ENCODE results near the gene EFHD2. TPM values are rescaled to one million over a fixed set of nuclear protein-coding genes. Genes with fewer than 3 reads are reported as not detected.

Gene EFHD2
- total and polyA plus RNA-seq, 2 of the 8 experiments (the other 6 are each of a cell fraction or from before 2014, with no cell fraction given) = 24.4 to 25.1 TPM

DNA sequence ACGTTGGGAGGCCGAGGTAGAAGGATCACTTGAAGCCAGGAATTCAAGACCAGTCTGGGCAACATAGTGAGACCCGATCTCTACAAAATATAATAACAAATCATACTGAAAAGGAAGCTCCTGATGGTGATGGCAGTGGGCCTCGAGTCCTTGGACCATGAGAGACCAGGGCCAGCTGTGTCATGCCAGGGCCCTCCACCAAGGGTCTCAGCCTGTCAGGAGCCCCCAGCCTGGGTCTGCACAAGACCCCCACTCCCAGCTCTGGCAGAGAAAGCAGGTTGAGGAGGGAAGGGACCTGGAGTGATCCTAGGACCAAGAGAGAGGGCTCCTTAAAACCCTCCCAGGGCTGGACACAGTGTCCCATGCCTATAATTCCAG is 21.9 kb downstream of the EFHD2 start:
- no peaks in the 10 kb centered on the region for H3K79me2 ChIP-seq (ENCODE audit: control insufficient read depth in 1 of 2, insufficient read depth in 2 of 2, low read length in 2 of 2)
- no peaks in the 10 kb centered on the region; a peak in 1 of 7 replicates for H3K27me3 ChIP-seq (replicated peaks in 1 of 4; ENCODE audit: control insufficient read depth in 3 of 4, extremely low read depth in 1 of 4, insufficient read depth in 3 of 4, low read length in 3 of 4)
- no peak overlapping the region for H3K4ac ChIP-seq (replicated peaks; ENCODE audit: insufficient read length, low read depth, low read length)
- no peak overlapping the region for H4K5ac ChIP-seq (ENCODE audit: insufficient read length, low read depth, low read length)
- POLR2A ChIA-PET (ENCODE audit: partially characterized antibody) = interaction anchor here (1.0 to 1.4 kb wide), 2 partner anchors 103 to 108 kb away, joined by 3 to 4 read pairs; no protein-coding TSS in a partner anchor
- H2AFZ ChIP-seq (ENCODE audit: low read length) = no peak overlapping the region
- H2BK20ac ChIP-seq (ENCODE audit: low read length) = no peak overlapping the region
- DNase-seq (ENCODE audit: low read depth in 1 of 2, low spot score in 2 of 2) = no peak
- no peak overlapping the region for H3K4me3 ChIP-seq (ENCODE audit: extremely low read depth in 1 of 4, insufficient read depth in 2 of 4, low read depth in 3 of 4, low read length in 4 of 4)
- H2BK120ac ChIP-seq (replicated peaks; ENCODE audit: low read depth, low read length) = no peak overlapping the region
- no peak overlapping the region for H2BK12ac ChIP-seq (ENCODE audit: low read depth, low read length)
- WGBS, 2 experiments (ENCODE audit: extremely low coverage in 1 of 2, insufficient coverage in 1 of 2, insufficient read length in 1 of 2, insufficient replicate concordance in 2 of 2, low coverage in 1 of 2, low lambda C conversion rate in 2 of 2, missing lambda C conversion rate in 1 of 2) = 78% methylated on average over 4 of the region's 4 CpGs; no CpG with 5 or more reads in 1 of the 2 experiments
- no peak overlapping the region for H4K91ac ChIP-seq (replicated peaks; ENCODE audit: insufficient read length, low read length)
- no peak for FAIRE-seq
- no peak overlapping the region for H3K27ac ChIP-seq (ENCODE audit: low read depth, low read length)
- H2BK15ac ChIP-seq (ENCODE audit: low read length) = 0 out of 2 replicates have a peak overlapping the region, but pooled peaks have one; percentile 81
- H3K9me3 ChIP-seq (ENCODE audit: insufficient read depth in 2 of 2, low read depth in 1 of 2, low read length in 1 of 2) = no peaks in the 10 kb centered on the region
- no peaks in the 10 kb centered on the region; a peak in 1 of 8 replicates for H3K36me3 ChIP-seq (ENCODE audit: control insufficient read depth in 2 of 4, insufficient read depth in 4 of 4, low read length in 3 of 4)
- H3K18ac ChIP-seq (ENCODE audit: extremely low read depth, low read length) = no peak overlapping the region
- no peak overlapping the region for H3K14ac ChIP-seq (ENCODE audit: insufficient read length)
- no peaks in the 10 kb centered on the region for H3K79me1 ChIP-seq (ENCODE audit: low read depth, low read length)
- no peak overlapping the region for H3K4me2 ChIP-seq (ENCODE audit: insufficient read depth in 1 of 2, low read depth in 2 of 2, low read length in 2 of 2)
- H4K8ac ChIP-seq (ENCODE audit: extremely low read depth, insufficient read depth, low read length) = no peak overlapping the region
- no peak overlapping the region for H3K23ac ChIP-seq (ENCODE audit: insufficient read length)
- H2BK5ac ChIP-seq (ENCODE audit: low read depth, low read length) = no peak overlapping the region
- peaks cover 2% of the 10 kb centered on the region; the same call in 1 of the 2 replicates for H3K23me2 ChIP-seq (ENCODE audit: low read depth, low read length)
- no peak overlapping the region for H3K56ac ChIP-seq (replicated peaks; ENCODE audit: insufficient read length, low read depth, low read length)
- no peak overlapping the region for H3K9ac ChIP-seq (replicated peaks in 1 of 4; ENCODE audit: extremely low read depth in 1 of 4, low read depth in 3 of 4, low read length in 3 of 4)
- peaks cover 0 to 2% of the 10 kb centered on the region in 2 experiments for H4K20me1 ChIP-seq (replicated peaks in 1 of 2; ENCODE audit: control insufficient read depth in 1 of 2, insufficient read depth in 2 of 2, low read length in 2 of 2)
- H2AK5ac ChIP-seq (ENCODE audit: low read depth, low read length) = no peak overlapping the region
- peaks cover 0 to 7% (median 2%) of the 10 kb centered on the region in 4 experiments; a peak in 5 of 7 replicates for H3K4me1 ChIP-seq (replicated peaks in 1 of 4; ENCODE audit: control insufficient read depth in 3 of 4, insufficient read depth in 4 of 4, low read length in 3 of 4)
- no peak for TF ChIP-seq CEBPB (IDR thresholded peaks at IDR 0.05; ENCODE audit: low read depth, low read length)
- no peak for TF ChIP-seq TBP (IDR thresholded peaks at IDR 0.05; ENCODE audit: low read depth, low read length)
- TF ChIP-seq YY1 (IDR thresholded peaks at IDR 0.05; ENCODE audit: low read depth, low read length) = no peak
- TF ChIP-seq TAF7 (optimal IDR thresholded peaks at IDR 0.05; ENCODE audit: borderline replicate concordance, low read depth, low read length) = no peak
- no peak for TF ChIP-seq MAFK (IDR thresholded peaks at IDR 0.05; ENCODE audit: low read depth, low read length)
- TF ChIP-seq, protein P1, sequence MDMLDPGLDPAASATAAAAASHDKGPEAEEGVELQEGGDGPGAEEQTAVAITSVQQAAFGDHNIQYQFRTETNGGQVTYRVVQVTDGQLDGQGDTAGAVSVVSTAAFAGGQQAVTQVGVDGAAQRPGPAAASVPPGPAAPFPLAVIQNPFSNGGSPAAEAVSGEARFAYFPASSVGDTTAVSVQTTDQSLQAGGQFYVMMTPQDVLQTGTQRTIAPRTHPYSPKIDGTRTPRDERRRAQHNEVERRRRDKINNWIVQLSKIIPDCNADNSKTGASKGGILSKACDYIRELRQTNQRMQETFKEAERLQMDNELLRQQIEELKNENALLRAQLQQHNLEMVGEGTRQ (IDR thresholded peaks at IDR 0.05; ENCODE audit: low read length) = no peak
- no peak for TF ChIP-seq BRCA1 (IDR thresholded peaks at IDR 0.05; ENCODE audit: low read depth, low read length)
- CTCF ChIA-PET (ENCODE audit: partially characterized antibody) = interaction anchor here (0.6 to 16.9 kb wide), 40 partner anchors 9 to 331 kb away, joined by 3 to 170 read pairs (median 4); no protein-coding TSS in a partner anchor

All from H1 (cell line).